Activated naive CD8-positive, alpha-beta T cell treated with anti-CD3 and anti-CD28 coated beads for 36 hours (primary cell): ENCODE data around the gene CASKIN1. TPM values are rescaled to one million over a fixed set of nuclear protein-coding genes. Genes with fewer than 3 reads are reported as not detected.

Source experiments
- DNase-seq: peaks from one replicate; pipeline ENCODE4 v3.0.0; 2021
- H3K27ac Mint-ChIP-seq: one replicate; pipeline ENCODE4 v1.8.0; 2022; ENCODE audit warnings: mild to moderate bottlenecking, moderate library complexity, mixed read lengths
- H3K27me3 Mint-ChIP-seq: one replicate; pipeline ENCODE4 v1.8.0; 2022; ENCODE audit warnings: mild to moderate bottlenecking, mixed read lengths
- H3K36me3 Mint-ChIP-seq: one replicate; pipeline ENCODE4 v1.8.0; 2021; ENCODE audit warnings: mild to moderate bottlenecking, mixed read lengths
- H3K4me1 Mint-ChIP-seq: one replicate; pipeline ENCODE4 v1.8.0; 2021; ENCODE audit warnings: mixed read lengths
- H3K4me3 Mint-ChIP-seq: one replicate; pipeline ENCODE4 v1.8.0; 2022; ENCODE audit warnings: mild to moderate bottlenecking, moderate library complexity, mixed read lengths
- H3K9me3 Mint-ChIP-seq: one replicate; pipeline ENCODE4 v1.8.0; 2022; ENCODE audit warnings: mixed read lengths
- total RNA-seq, 2 experiments: library from RNA; stranded (reverse); gene quantifications; one replicate each; pipeline ENCODE4 v1.2.3, GENCODE V29; 2021

Gene CASKIN1
- total RNA-seq, 2 experiments from 2014 or later, result 1.8 to 3.4 TPM

- no peaks in the 10 kb centered on the region for H3K4me1 Mint-ChIP-seq
- no peak overlapping the region for H3K4me3 Mint-ChIP-seq
- no peaks in the 10 kb centered on the region for H3K36me3 Mint-ChIP-seq
- H3K27me3 Mint-ChIP-seq, result no peaks in the 10 kb centered on the region
- no peak for DNase-seq
- no peak overlapping the region for H3K27ac Mint-ChIP-seq
- H3K9me3 Mint-ChIP-seq, result no peaks in the 10 kb centered on the region
These were observed 12.7 kb downstream of the CASKIN1 start for GRCh38 chr16:2183671-2184070.

GRCh38 chr16:2181952-2182351 lies 14.5 kb downstream of the CASKIN1 start:
- DNase-seq, result no peak
- H3K27ac Mint-ChIP-seq, result no peak overlapping the region
- H3K9me3 Mint-ChIP-seq, result no peaks in the 10 kb centered on the region
- H3K36me3 Mint-ChIP-seq, result peaks cover 4% of the 10 kb centered on the region
- H3K4me3 Mint-ChIP-seq, result no peak overlapping the region
- H3K27me3 Mint-ChIP-seq, result no peaks in the 10 kb centered on the region
- no peaks in the 10 kb centered on the region for H3K4me1 Mint-ChIP-seq

GRCh38 chr16:2180962-2181923 lies 15.2 kb downstream of the CASKIN1 start:
- DNase-seq, result no peak
- Mint-ChIP-seq H3K27me3 (no peaks in the 10 kb centered on the region), H3K27ac (no peak overlapping the region), H3K36me3 (peaks cover 4% of the 10 kb centered on the region), H3K4me3 (no peak overlapping the region), H3K4me1 (no peaks in the 10 kb centered on the region), H3K9me3 (no peaks in the 10 kb centered on the region)

- Mint-ChIP-seq H3K9me3 (no peaks in the 10 kb centered on the region), H3K27ac (no peak overlapping the region), H3K4me3 (no peak overlapping the region)
These were observed 15.9 kb downstream of the CASKIN1 start for GRCh38 chr16:2180461-2180860.

GRCh38 chr16:2179576-2179975 lies 16.8 kb downstream of the CASKIN1 start:
- no peak overlapping the region for H3K4me3 Mint-ChIP-seq
- H3K9me3 Mint-ChIP-seq, result no peaks in the 10 kb centered on the region
- H3K36me3 Mint-ChIP-seq, result peaks cover 4% of the 10 kb centered on the region
- H3K27me3 Mint-ChIP-seq, result no peaks in the 10 kb centered on the region
- DNase-seq, result no peak
- H3K4me1 Mint-ChIP-seq, result no peaks in the 10 kb centered on the region
- H3K27ac Mint-ChIP-seq, result no peak overlapping the region

More at GRCh38 chr16:2180461-2180860, 15.9 kb downstream of the CASKIN1 start:
- Mint-ChIP-seq H3K4me1 (no peaks in the 10 kb centered on the region), H3K36me3 (peaks cover 4% of the 10 kb centered on the region), H3K27me3 (no peaks in the 10 kb centered on the region)
- DNase-seq, result no peak

DNA sequence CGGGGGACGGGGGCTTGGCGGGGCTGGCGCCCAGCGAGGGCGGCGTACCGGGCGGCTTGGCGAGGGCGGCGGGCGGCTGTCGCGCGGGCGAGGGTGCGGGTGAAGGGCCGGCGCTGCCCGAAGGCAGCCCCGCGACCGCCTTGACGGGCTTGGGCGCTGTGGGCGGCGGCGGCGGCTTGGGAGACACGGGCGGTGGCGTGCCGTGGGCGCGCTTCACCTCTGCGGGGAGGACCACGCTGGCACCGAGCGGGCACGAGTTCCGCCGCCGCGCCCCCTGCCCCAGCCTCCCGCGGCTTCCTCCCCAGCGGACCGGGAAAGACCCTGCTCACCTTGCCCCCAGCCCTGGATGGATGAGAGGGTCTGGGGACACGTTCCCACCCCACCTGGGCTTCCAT lies 17.3 kb downstream of the CASKIN1 start:
- Mint-ChIP-seq H3K27me3 (no peaks in the 10 kb centered on the region), H3K4me1 (no peaks in the 10 kb centered on the region), H3K9me3 (no peaks in the 10 kb centered on the region), H3K27ac (no peak overlapping the region), H3K4me3 (no peak overlapping the region), H3K36me3 (peaks cover 4% of the 10 kb centered on the region)
- DNase-seq, result no peak

- no peak overlapping the region for H3K27ac Mint-ChIP-seq
- no peaks in the 10 kb centered on the region for H3K4me1 Mint-ChIP-seq
- DNase-seq, result peak; percentile 51
- H3K36me3 Mint-ChIP-seq, result peaks cover 6% of the 10 kb centered on the region
- no peak overlapping the region for H3K4me3 Mint-ChIP-seq
- H3K27me3 Mint-ChIP-seq, result no peaks in the 10 kb centered on the region
- no peaks in the 10 kb centered on the region for H3K9me3 Mint-ChIP-seq
These were observed 17.9 kb downstream of the CASKIN1 start for GRCh38 chr16:2178321-2179106.

GRCh38 chr16:2177561-2177960 lies 18.8 kb downstream of the CASKIN1 start:
- H3K27ac Mint-ChIP-seq, result no peak overlapping the region
- H3K27me3 Mint-ChIP-seq, result no peaks in the 10 kb centered on the region
- H3K9me3 Mint-ChIP-seq, result no peaks in the 10 kb centered on the region
- peaks cover 11% of the 10 kb centered on the region for H3K36me3 Mint-ChIP-seq
- DNase-seq, result no peak
- H3K4me1 Mint-ChIP-seq, result no peaks in the 10 kb centered on the region
- no peak overlapping the region for H3K4me3 Mint-ChIP-seq

- H3K9me3 Mint-ChIP-seq, result no peaks in the 10 kb centered on the region
- no peaks in the 10 kb centered on the region for H3K27me3 Mint-ChIP-seq
- no peak overlapping the region for H3K4me3 Mint-ChIP-seq
- no peak overlapping the region for H3K27ac Mint-ChIP-seq
- no peak for DNase-seq
- H3K4me1 Mint-ChIP-seq, result no peaks in the 10 kb centered on the region
- peaks cover 11% of the 10 kb centered on the region for H3K36me3 Mint-ChIP-seq
These were observed 19.3 kb downstream of the CASKIN1 start for GRCh38 chr16:2177101-2177500.

GRCh38 chr16:2176047-2176446 lies 20.4 kb downstream of the CASKIN1 start:
- Mint-ChIP-seq H3K4me3 (no peak overlapping the region), H3K27me3 (no peaks in the 10 kb centered on the region), H3K9me3 (no peaks in the 10 kb centered on the region), H3K4me1 (no peaks in the 10 kb centered on the region), H3K27ac (no peak overlapping the region), H3K36me3 (peaks cover 11% of the 10 kb centered on the region)
- no peak for DNase-seq

GRCh38 chr16:2175454-2175853 lies 21.0 kb downstream of the CASKIN1 start:
- H3K9me3 Mint-ChIP-seq, result no peaks in the 10 kb centered on the region
- peaks cover 11% of the 10 kb centered on the region for H3K36me3 Mint-ChIP-seq
- no peak for DNase-seq
- H3K27ac Mint-ChIP-seq, result no peak overlapping the region
- no peaks in the 10 kb centered on the region for H3K27me3 Mint-ChIP-seq
- H3K4me1 Mint-ChIP-seq, result no peaks in the 10 kb centered on the region
- H3K4me3 Mint-ChIP-seq, result no peak overlapping the region

GRCh38 chr16:2174396-2175131 lies 21.8 kb downstream of the CASKIN1 start:
- Mint-ChIP-seq H3K4me3 (no peak overlapping the region), H3K9me3 (no peaks in the 10 kb centered on the region), H3K27ac (no peak overlapping the region), H3K4me1 (no peaks in the 10 kb centered on the region), H3K27me3 (no peaks in the 10 kb centered on the region), H3K36me3 (peaks cover 11% of the 10 kb centered on the region)
- no peak for DNase-seq

GRCh38 chr16:2173916-2174315 lies 22.5 kb downstream of the CASKIN1 start:
- no peak overlapping the region for H3K27ac Mint-ChIP-seq
- peaks cover 11% of the 10 kb centered on the region for H3K36me3 Mint-ChIP-seq
- H3K27me3 Mint-ChIP-seq, result no peaks in the 10 kb centered on the region
- DNase-seq, result no peak
- H3K4me1 Mint-ChIP-seq, result no peaks in the 10 kb centered on the region
- no peak overlapping the region for H3K4me3 Mint-ChIP-seq
- H3K9me3 Mint-ChIP-seq, result no peaks in the 10 kb centered on the region

DNA sequence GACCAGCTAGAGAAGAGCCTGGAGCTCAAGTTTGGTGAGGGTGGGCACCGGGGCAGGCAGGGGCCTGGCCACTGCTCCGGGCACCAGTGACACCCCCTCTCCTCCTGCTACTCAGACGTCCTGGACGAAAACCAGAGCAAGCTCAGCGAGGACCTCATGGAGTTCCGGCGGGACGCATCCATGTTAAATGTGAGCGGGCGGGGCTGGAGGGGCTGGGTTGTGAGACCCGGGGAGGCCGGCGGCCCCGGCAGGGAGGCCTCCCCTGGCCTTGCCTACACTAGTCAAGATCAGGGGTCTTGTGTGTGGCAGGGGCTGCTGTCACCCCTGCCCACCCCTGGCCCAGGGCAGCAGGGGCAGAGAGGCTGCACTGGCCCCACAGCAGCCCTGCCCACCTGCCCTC lies 23.0 kb downstream of the CASKIN1 start:
- H3K27ac Mint-ChIP-seq, result no peak overlapping the region
- H3K27me3 Mint-ChIP-seq, result no peaks in the 10 kb centered on the region
- DNase-seq, result no peak
- H3K4me3 Mint-ChIP-seq, result no peak overlapping the region
- H3K36me3 Mint-ChIP-seq, result peaks cover 11% of the 10 kb centered on the region
- H3K9me3 Mint-ChIP-seq, result no peaks in the 10 kb centered on the region
- H3K4me1 Mint-ChIP-seq, result no peaks in the 10 kb centered on the region
